HepG2 (cell line): ENCODE data around the gene SMAP1. TPM values are rescaled to one million over a fixed set of nuclear protein-coding genes. Genes with fewer than 3 reads are reported as not detected.

Source experiments
- ATAC-seq: fragments of 200-7000 bp; cut with Tn5 transposase; 3 replicates; pipeline ENCODE4 v1.9.1; 2020; ENCODE audit warnings: mild to moderate bottlenecking, moderate library complexity
- BruUV-seq: library from RNA; stranded (reverse); fragments of 400-500 nt; replicated peaks from 2 replicates; lab custom pipeline; 2021; lab: Mats Ljungman, UMichigan
- CTCF ChIA-PET: fragments of 300-600 bp; formaldehyde crosslinking; extraction: SDS; loops from one replicate; lab custom pipeline; 2021; ENCODE audit warnings: low total read pairs, inconsistent platforms, low intra/inter-chr PET ratio; lab: Yijun Ruan, JAX
- POLR2A ChIA-PET: fragments of 350-600 bp; sonication (Branson Sonifier 250); formaldehyde crosslinking; loops from one replicate; lab custom pipeline; 2020; ENCODE audit warnings: antibody characterized with exemption, inconsistent platforms; lab: Yijun Ruan, JAX
- DNase-seq: peaks from one replicate; pipeline ENCODE4 v3.0.0-alpha.2; 2015; ENCODE audit warnings: low spot score
- FAIRE-seq: peaks from 3 replicates; lab custom pipeline; 2011; peaks lifted over from hg19 to GRCh38; lab: Jason Lieb, UNC
- H2AFZ ChIP-seq: one replicate; pipeline ENCODE4 v1.6.1; 2011; ENCODE audit warnings: low read length, inconsistent platforms
- H3K27ac ChIP-seq: fragments of 300-600 bp; 3 replicates; pipeline ENCODE4 v1.8.0; 2011; ENCODE audit warnings: mixed run types, mild to moderate bottlenecking, mixed read lengths, low read length, inconsistent platforms; ENCODE audit not compliant: insufficient read depth; ENCODE audit errors: extremely low read length
- H3K27me3 ChIP-seq, 2 experiments: fragments of 200-600 bp in 1 of 2; 2 replicates in 1 of 2; 3 replicates in 1 of 2; pipeline versions ENCODE4 v1.6.0 to v1.8.0; 2011; ENCODE audit warnings: low read length in 2 of 2, mild to moderate bottlenecking in 2 of 2, moderate library complexity in 2 of 2, inconsistent platforms in 1 of 2; ENCODE audit not compliant: insufficient read depth in 2 of 2, control insufficient read depth in 1 of 2
- H3K36me3 ChIP-seq, 2 experiments: fragments of 200-600 bp in 1 of 2; replicated peaks in 1 of 2; 2 replicates in 1 of 2; 3 replicates in 1 of 2; pipeline versions ENCODE4 v1.5.1 to v1.8.0; 2011; ENCODE audit warnings: low read length in 2 of 2, inconsistent platforms in 1 of 2; ENCODE audit not compliant: insufficient read depth in 2 of 2, control insufficient read depth in 1 of 2
- H3K4me1 ChIP-seq: 2 replicates; pipeline ENCODE4 v1.5.1; 2012; ENCODE audit warnings: low read length, inconsistent platforms; ENCODE audit not compliant: insufficient read depth
- H3K4me2 ChIP-seq: 2 replicates; pipeline ENCODE4 v1.6.0; 2011; ENCODE audit warnings: low read depth, low read length, inconsistent platforms
- H3K4me3 ChIP-seq, 3 experiments: fragments of 200-600 bp in 1 of 3; sonication (generic), shearing (Covaris generic) in 1 of 3; replicated peaks in 1 of 3; 2 replicates each; pipeline ENCODE4 v1.5.1; 2011 to 2016; ENCODE audit warnings: low read length in 3 of 3, inconsistent platforms in 2 of 3, low read depth in 2 of 3, mild to moderate bottlenecking in 2 of 3, control low read depth in 1 of 3, mixed read lengths in 1 of 3; ENCODE audit not compliant: insufficient read depth in 1 of 3
- H3K79me2 ChIP-seq: one replicate; pipeline ENCODE4 v1.6.1; 2011; ENCODE audit warnings: low read length, inconsistent platforms; ENCODE audit not compliant: insufficient read depth
- H3K9ac ChIP-seq: 2 replicates; pipeline ENCODE4 v1.6.0; 2011; ENCODE audit warnings: mild to moderate bottlenecking, low read depth, low read length, inconsistent platforms; ENCODE audit not compliant: insufficient read depth
- H3K9me3 ChIP-seq: 2 replicates; pipeline ENCODE4 v1.5.1; 2012; ENCODE audit warnings: mild to moderate bottlenecking, low read length
- H4K20me1 ChIP-seq: 2 replicates; pipeline ENCODE4 v1.6.0; 2011; ENCODE audit warnings: inconsistent platforms, mild to moderate bottlenecking, low read length, moderate library complexity; ENCODE audit not compliant: insufficient read depth
- FOXP1 ChIP-seq, 2 experiments: fragments of 450-650 bp in 1 of 2; IDR thresholded peaks; 2 replicates each; pipeline ENCODE4 v1.6.1; 2017 to 2018; ENCODE audit warnings: antibody characterized with exemption in 1 of 2
- KDM2A ChIP-seq: sonication (generic); formaldehyde crosslinking; IDR thresholded peaks from 2 replicates; pipeline ENCODE4 v1.4.0; 2020; ENCODE audit warnings: low read depth, missing genetic modification reagents, borderline replicate concordance
- MAF1 ChIP-seq: sonication (generic); formaldehyde crosslinking; IDR thresholded peaks from 2 replicates; pipeline ENCODE4 v1.5.0; 2020; ENCODE audit warnings: missing genetic modification reagents, borderline replicate concordance
- RFXAP ChIP-seq: sonication (generic); formaldehyde crosslinking; IDR thresholded peaks from 2 replicates; pipeline ENCODE4 v1.4.0; 2020; ENCODE audit warnings: missing genetic modification reagents, borderline replicate concordance
- SIN3A ChIP-seq: IDR thresholded peaks from 2 replicates; pipeline ENCODE4 v1.6.1; 2011; ENCODE audit warnings: low read depth, mild to moderate bottlenecking, control low read depth, low read length, borderline replicate concordance
- ZC3H13 ChIP-seq: sonication (generic); formaldehyde crosslinking; IDR thresholded peaks from 2 replicates; pipeline ENCODE4 v1.8.1; 2023; ENCODE audit warnings: mild to moderate bottlenecking, missing genetic modification reagents, moderate library complexity
- ZFP36L1 ChIP-seq: sonication (generic); formaldehyde crosslinking; IDR thresholded peaks from 2 replicates; pipeline ENCODE4 v1.8.0; 2022; ENCODE audit warnings: mild to moderate bottlenecking, missing genetic modification reagents, moderate library complexity
- WGBS: methylation state at CpG from one replicate; pipeline ENCODE4 v1.1.6; 2017; ENCODE audit warnings: low lambda C conversion rate; 5-methylcytosine and 5-hydroxymethylcytosine counted together
- in situ Hi-C: cut with HindIII; loops from 2 replicates; pipeline ENCODE4 v1.10.0; 2017; ENCODE audit warnings: low pct_unique_long_range_greater_than_20kb; ENCODE audit not compliant: extremely low pct_ligation_motif_present
- intact Hi-C: fragments of 100-400 bp; cut with micrococcal nuclease; formaldehyde crosslinking; loops from one replicate; pipeline ENCODE4 v1.10.0; 2022; ENCODE audit not compliant: unreplicated experiment
- polyA plus RNA-seq, 8 experiments: library from polyadenylated mRNA; depleted of rRNA in 3 of 8; stranded (reverse) in 7 of 8; unstranded in 1 of 8; fragments of >200 nt; fragmentation: Illumina TruSeq in 4 of 8; extraction: Trizol in 4 of 8; gene quantifications; 2 replicates each; pipeline versions ENCODE4 v1.2.1 to v1.2.3, GENCODE V29; 2011 to 2016; ENCODE audit warnings: low read depth in 4 of 8, missing spikeins in 1 of 8, mixed read lengths in 1 of 8; ENCODE audit not compliant: insufficient read depth in 1 of 8
- total RNA-seq, 5 experiments: library from RNA; depleted of rRNA; stranded (reverse); fragments of >200 nt; fragmentation: Illumina TruSeq; extraction: Trizol; gene quantifications; 2 replicates each; pipeline ENCODE4 v1.2.3, GENCODE V29; 2016; ENCODE audit warnings: low read depth in 1 of 5
- TF ChIP-seq, protein P1 (sequence below): sonication (generic); formaldehyde crosslinking; IDR thresholded peaks from 2 replicates; pipeline ENCODE4 v1.4.0; 2020; ENCODE audit warnings: mild to moderate bottlenecking, missing genetic modification reagents
- TF ChIP-seq, protein P2 (sequence below): sonication (generic); formaldehyde crosslinking; IDR thresholded peaks from 2 replicates; pipeline ENCODE4 v1.8.1; 2023; ENCODE audit warnings: mild to moderate bottlenecking, missing genetic modification reagents
- TF ChIP-seq, protein P3 (sequence below): fragments of 450-650 bp; IDR thresholded peaks from 2 replicates; pipeline ENCODE4 v1.6.1; 2016

Gene SMAP1
- total and polyA plus RNA-seq, 2 of the 13 experiments (the other 11 are each of a cell fraction or from before 2014, with no cell fraction given), result 13.4 to 17.8 TPM

DNA sequence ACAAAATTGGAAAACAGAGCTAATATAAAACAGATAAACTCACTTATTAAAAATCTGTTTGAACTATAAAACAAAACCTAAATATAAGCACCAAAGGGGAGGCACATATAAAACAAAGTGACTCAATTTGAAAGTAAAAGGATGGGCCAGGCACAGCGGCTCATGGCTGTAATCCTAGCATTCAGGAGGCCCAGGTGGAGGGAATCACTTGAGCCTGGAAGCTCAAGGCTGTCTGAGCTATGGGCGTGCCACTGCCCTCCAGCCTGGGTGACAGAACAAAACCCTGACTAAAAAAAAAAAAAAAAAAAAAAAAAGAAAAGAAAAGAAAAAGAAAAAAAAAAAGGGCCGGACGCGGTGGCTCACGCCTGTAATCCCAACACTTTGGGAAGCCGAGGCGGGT lies 31.1 kb upstream of the SMAP1 start:
- Histone ChIP-seq H3K27ac (no peak overlapping the region), H2AFZ (no peak overlapping the region), H3K4me2 (no peak overlapping the region), H3K4me1 (no peaks in the 10 kb centered on the region), H3K27me3 (peaks cover 0 to 13% of the 10 kb centered on the region in 2 experiments; a peak in 1 of 5 replicates), H4K20me1 (no peaks in the 10 kb centered on the region), H3K9me3 (no peaks in the 10 kb centered on the region), H3K4me3 (no peak overlapping the region), H3K79me2 (no peaks in the 10 kb centered on the region), H3K9ac (no peak overlapping the region), H3K36me3 (no peaks in the 10 kb centered on the region)
- no peak for DNase-seq
- ChIA-PET CTCF (no interaction called here), POLR2A (no interaction called here)
- BruUV-seq, result no TSS peak
- FAIRE-seq, result no peak
- no peak for TF ChIP-seq ZFP36L1 (CRISPR knock-in tag)
- no peak for TF ChIP-seq ZC3H13 (CRISPR knock-in tag)
- no peak for TF ChIP-seq SIN3A
- TF ChIP-seq, protein P1, sequence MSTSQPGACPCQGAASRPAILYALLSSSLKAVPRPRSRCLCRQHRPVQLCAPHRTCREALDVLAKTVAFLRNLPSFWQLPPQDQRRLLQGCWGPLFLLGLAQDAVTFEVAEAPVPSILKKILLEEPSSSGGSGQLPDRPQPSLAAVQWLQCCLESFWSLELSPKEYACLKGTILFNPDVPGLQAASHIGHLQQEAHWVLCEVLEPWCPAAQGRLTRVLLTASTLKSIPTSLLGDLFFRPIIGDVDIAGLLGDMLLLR (CRISPR knock-in tag), result no peak
- TF ChIP-seq MAF1, result no peak
- TF ChIP-seq, protein P2, sequence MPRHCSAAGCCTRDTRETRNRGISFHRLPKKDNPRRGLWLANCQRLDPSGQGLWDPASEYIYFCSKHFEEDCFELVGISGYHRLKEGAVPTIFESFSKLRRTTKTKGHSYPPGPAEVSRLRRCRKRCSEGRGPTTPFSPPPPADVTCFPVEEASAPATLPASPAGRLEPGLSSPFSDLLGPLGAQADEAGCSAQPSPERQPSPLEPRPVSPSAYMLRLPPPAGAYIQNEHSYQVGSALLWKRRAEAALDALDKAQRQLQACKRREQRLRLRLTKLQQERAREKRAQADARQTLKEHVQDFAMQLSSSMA (CRISPR knock-in tag), result no peak
- no peak for TF ChIP-seq KDM2A
- TF ChIP-seq, protein P3, sequence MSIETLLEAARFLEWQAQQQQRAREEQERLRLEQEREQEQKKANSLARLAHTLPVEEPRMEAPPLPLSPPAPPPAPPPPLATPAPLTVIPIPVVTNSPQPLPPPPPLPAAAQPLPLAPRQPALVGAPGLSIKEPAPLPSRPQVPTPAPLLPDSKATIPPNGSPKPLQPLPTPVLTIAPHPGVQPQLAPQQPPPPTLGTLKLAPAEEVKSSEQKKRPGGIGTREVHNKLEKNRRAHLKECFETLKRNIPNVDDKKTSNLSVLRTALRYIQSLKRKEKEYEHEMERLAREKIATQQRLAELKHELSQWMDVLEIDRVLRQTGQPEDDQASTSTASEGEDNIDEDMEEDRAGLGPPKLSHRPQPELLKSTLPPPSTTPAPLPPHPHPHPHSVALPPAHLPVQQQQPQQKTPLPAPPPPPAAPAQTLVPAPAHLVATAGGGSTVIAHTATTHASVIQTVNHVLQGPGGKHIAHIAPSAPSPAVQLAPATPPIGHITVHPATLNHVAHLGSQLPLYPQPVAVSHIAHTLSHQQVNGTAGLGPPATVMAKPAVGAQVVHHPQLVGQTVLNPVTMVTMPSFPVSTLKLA, result no peak
- no peak for TF ChIP-seq RFXAP (CRISPR knock-in tag)
- TF ChIP-seq FOXP1 (IDR thresholded peaks at IDR 0.05), result no peak
- no peak for TF ChIP-seq FOXP1 (CRISPR knock-in tag; IDR thresholded peaks at IDR 0.05)
- 90% methylated on average over 7 of the region's 8 CpGs for WGBS
- intact Hi-C loops (no loop called here), in situ Hi-C loops (no loop called here)
- no peak; the same call in 2 of the 3 replicates for ATAC-seq
